H1 (cell line): ENCODE data around the gene FARP2. TPM values are rescaled to one million over a fixed set of nuclear protein-coding genes. Genes with fewer than 3 reads are reported as not detected.
A peak's percentile ranks its signal among the peaks of the same experiment; 100 is the strongest.

ENCODE experiments used
- ASH2L ChIP-seq: fragments of 200-600, 300-600 bp; sonication (generic); IDR thresholded peaks from one replicate; pipeline ENCODE4 v1.7.1; 2017; ENCODE audit warnings: low read length
- ATF3 ChIP-seq: IDR thresholded peaks from 2 replicates; pipeline ENCODE4 v1.6.1; 2011; ENCODE audit warnings: low read depth, mild to moderate bottlenecking, low read length; ENCODE audit not compliant: insufficient read depth
- CEBPB ChIP-seq: IDR thresholded peaks from 2 replicates; pipeline ENCODE4 v1.6.1; 2012; ENCODE audit warnings: low read depth, low read length
- KDM4A ChIP-seq: IDR thresholded peaks from one replicate; pipeline ENCODE4 v1.7.1; 2012; ENCODE audit warnings: low read depth, mild to moderate bottlenecking, moderate library complexity, low read length, inconsistent platforms; ENCODE audit not compliant: severe bottlenecking
- MAX ChIP-seq: IDR thresholded peaks from 2 replicates; pipeline ENCODE4 v1.6.1; 2012; ENCODE audit warnings: inconsistent platforms
- NANOG ChIP-seq: IDR thresholded peaks from 2 replicates; pipeline ENCODE4 v1.6.1; 2011; ENCODE audit warnings: low read length, low read depth, mild to moderate bottlenecking, inconsistent platforms; ENCODE audit not compliant: insufficient read depth, poor library complexity, severe bottlenecking
- RAD21 ChIP-seq, 2 experiments: IDR thresholded peaks in 1 of 2; conservative IDR thresholded peaks in 1 of 2; 2 replicates each; pipeline ENCODE4 v1.6.1; 2011; ENCODE audit warnings: low read depth in 2 of 2, low read length in 2 of 2, improper control_type of control experiment in 1 of 2, inconsistent platforms in 1 of 2, mild to moderate bottlenecking in 1 of 2, moderate library complexity in 1 of 2
- TAF1 ChIP-seq: IDR thresholded peaks from 2 replicates; pipeline ENCODE4 v1.6.1; 2011; ENCODE audit warnings: mild to moderate bottlenecking, low read depth, low read length
- polyA plus RNA-seq, 7 experiments: library from polyadenylated mRNA; depleted of rRNA in 3 of 7; stranded (reverse) in 5 of 7; unstranded in 2 of 7; fragments of >200 nt in 5 of 7; fragments of 200-250 nt in 2 of 7; gene quantifications; 1 replicate in 5 of 7; 2 replicates in 1 of 7; 4 replicates in 1 of 7; pipeline versions ENCODE4 v1.2.1 to v1.2.3, GENCODE V29; 2011 to 2013; ENCODE audit warnings: missing spikeins in 2 of 7, mixed read lengths in 2 of 7
- total RNA-seq: library from RNA; stranded (reverse); fragmentation: NEBNext Ultra II Directional; extraction: Animal tissue kit (Norgen Biotek cat#: 25700); gene quantifications from 2 replicates; pipeline ENCODE4 v1.2.1, GENCODE V29; 2021

Gene FARP2
- total and polyA plus RNA-seq, 2 of the 8 experiments (the other 6 are each of a cell fraction or from before 2014, with no cell fraction given) = 12.4 to 33.4 TPM

GRCh38 chr2:241507430-241508239, 151.6 kb downstream of the FARP2 start (continued):
- TF ChIP-seq CEBPB = no peak
- no peak for TF ChIP-seq ATF3
- TF ChIP-seq KDM4A = peak; percentile 54
- TF ChIP-seq ASH2L = peak; percentile 27
- TF ChIP-seq RAD21 (IDR thresholded peaks at IDR 0.05 in 1 of 2, conservative IDR thresholded peaks at IDR 0.05 in 1 of 2; ENCODE audit: low read depth in 2 of 2, low read length in 2 of 2) = peak in 1 of 2 experiments; percentile 27; a peak in 3 of 4 replicates
- TF ChIP-seq TAF1 = no peak; the same call in 1 of the 2 replicates
- TF ChIP-seq NANOG = no peak
- TF ChIP-seq MAX = peak; percentile 59; the same call in 1 of the 2 replicates
